ENCODE data around the gene ELAPOR1.

DNA sequence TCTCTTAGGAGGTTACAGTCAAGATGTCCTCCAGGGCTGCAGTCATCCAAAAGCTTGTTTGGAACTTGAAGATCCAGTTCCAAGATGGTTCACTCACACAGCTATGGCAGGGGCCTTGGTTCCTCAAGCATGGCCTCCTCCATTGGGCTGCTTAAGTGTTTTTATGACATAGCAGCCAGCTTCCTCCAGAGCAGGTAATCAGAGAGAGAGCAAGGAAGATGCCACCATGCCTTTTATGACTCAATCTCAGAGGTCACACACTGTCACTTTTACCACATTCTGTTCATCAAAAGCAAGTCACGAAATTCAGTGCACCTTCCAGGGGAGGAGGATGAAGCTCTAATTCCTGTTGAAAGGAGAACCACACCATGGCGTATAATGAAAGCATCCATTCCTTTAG is 17.1 kb downstream of the ELAPOR1 start:
- TF ChIP-seq CTCF (IDR thresholded peaks at IDR 0.05) (no peak), POLR2A (IDR thresholded peaks at IDR 0.05) (no peak)
